Neural progenitor cell (in vitro differentiated cells): ENCODE measurements around the gene MEIS1. TPM values are rescaled to one million over a fixed set of nuclear protein-coding genes. Genes with fewer than 3 reads are reported as not detected.

Experiments
- DNase-seq: peaks from one replicate; pipeline ENCODE4 v3.0.0-alpha.2; 2016; ENCODE audit warnings: low spot score
- H2AFZ ChIP-seq: fragments of 200-600 bp; sonication (generic); replicated peaks from 2 replicates; pipeline ENCODE4 v1.6.1; 2016; ENCODE audit warnings: antibody characterized with exemption
- H3F3A ChIP-seq: fragments of 200-600 bp; sonication (generic); 2 replicates; pipeline ENCODE4 v1.6.1; 2016; ENCODE audit warnings: antibody characterized with exemption, low read depth
- H3K27ac ChIP-seq: fragments of 200-600 bp; sonication (generic); 2 replicates; pipeline ENCODE4 v1.5.1; 2016; ENCODE audit warnings: mild to moderate bottlenecking
- H3K27me3 ChIP-seq: fragments of 200-600 bp; sonication (generic); 2 replicates; pipeline ENCODE4 v1.6.1; 2016; ENCODE audit warnings: mild to moderate bottlenecking, moderate library complexity
- H3K36me3 ChIP-seq: fragments of 200-600 bp; sonication (generic); 2 replicates; pipeline ENCODE4 v1.5.1; 2016
- H3K4me1 ChIP-seq: fragments of 200-600 bp; sonication (generic); 2 replicates; pipeline ENCODE4 v1.6.1; 2016; ENCODE audit warnings: mixed run types
- H3K4me2 ChIP-seq: fragments of 200-600 bp; sonication (generic); 2 replicates; pipeline ENCODE4 v1.6.1; 2016
- H3K4me3 ChIP-seq: fragments of 200-600 bp; sonication (generic); 2 replicates; pipeline ENCODE4 v1.5.1; 2016
- H3K79me2 ChIP-seq: fragments of 200-600 bp; sonication (generic); 2 replicates; pipeline ENCODE4 v1.6.1; 2016; ENCODE audit warnings: low read depth
- H3K9ac ChIP-seq: fragments of 200-600 bp; sonication (generic); 2 replicates; pipeline ENCODE4 v1.6.1; 2016
- H3K9me3 ChIP-seq: fragments of 200-600 bp; sonication (generic); 2 replicates; pipeline ENCODE4 v1.5.1; 2016; ENCODE audit warnings: low read depth
- H4K20me1 ChIP-seq: fragments of 200-600 bp; sonication (generic); 2 replicates; pipeline ENCODE4 v1.6.1; 2016; ENCODE audit warnings: low read depth
- H3K27ac Mint-ChIP-seq: 3 replicates; pipeline ENCODE4 v1.8.0; 2021; ENCODE audit warnings: mixed read lengths
- H3K27me3 Mint-ChIP-seq: 2 replicates; pipeline ENCODE4 v1.8.0; 2022; ENCODE audit warnings: low read depth, mild to moderate bottlenecking, inconsistent platforms, moderate library complexity, mixed read lengths; ENCODE audit not compliant: insufficient read depth
- H3K36me3 Mint-ChIP-seq: 3 replicates; pipeline ENCODE4 v1.8.0; 2021; ENCODE audit warnings: mixed read lengths
- H3K4me1 Mint-ChIP-seq: 3 replicates; pipeline ENCODE4 v1.8.0; 2021; ENCODE audit warnings: mixed read lengths
- H3K4me3 Mint-ChIP-seq: 3 replicates; pipeline ENCODE4 v1.8.0; 2021; ENCODE audit warnings: mild to moderate bottlenecking, moderate library complexity, mixed read lengths
- H3K9me3 Mint-ChIP-seq: 3 replicates; pipeline ENCODE4 v1.8.0; 2020; ENCODE audit warnings: mixed read lengths
- EZH2 ChIP-seq: fragments of 200-600 bp; sonication (generic); IDR thresholded peaks from 2 replicates; pipeline ENCODE4 v1.6.1; 2017; ENCODE audit warnings: antibody characterized with exemption, mild to moderate bottlenecking, moderate library complexity
- EZH2phosphoT487 ChIP-seq: fragments of 200-600 bp; sonication (generic); IDR thresholded peaks from 2 replicates; pipeline ENCODE4 v1.6.1; 2017; ENCODE audit warnings: antibody characterized with exemption
- total RNA-seq: library from RNA; depleted of rRNA; stranded (reverse); fragments of >200 nt; gene quantifications from 2 replicates; pipeline ENCODE4 v1.2.3, GENCODE V29; 2015; ENCODE audit warnings: low replicate concordance
- TF ChIP-seq, protein P1 (sequence below): fragments of 200-600 bp; sonication (generic); IDR thresholded peaks from 2 replicates; pipeline ENCODE4 v1.5.1; 2017; ENCODE audit warnings: antibody characterized with exemption, mild to moderate bottlenecking

Gene MEIS1
- total RNA-seq, 1 donor from 2014 or later, result 14.7 TPM

DNA sequence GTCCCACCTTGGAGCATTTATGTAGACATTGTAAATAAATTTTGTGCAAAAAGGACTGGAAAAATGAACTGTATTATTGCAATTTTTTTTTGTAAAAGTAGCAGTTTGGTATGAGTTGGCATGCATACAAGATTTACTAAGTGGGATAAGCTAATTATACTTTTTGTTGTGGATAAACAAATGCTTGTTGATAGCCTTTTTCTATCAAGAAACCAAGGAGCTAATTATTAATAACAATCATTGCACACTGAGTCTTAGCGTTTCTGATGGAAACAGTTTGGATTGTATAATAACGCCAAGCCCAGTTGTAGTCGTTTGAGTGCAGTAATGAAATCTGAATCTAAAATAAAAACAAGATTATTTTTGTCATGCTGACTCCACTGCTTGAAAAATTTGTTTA, 137.5 kb downstream of the MEIS1 start:
- H3K4me1 Mint-ChIP-seq, result peaks cover 60% of the 10 kb centered on the region
- H3K27ac ChIP-seq, result no peak overlapping the region
- no peak overlapping the region for H3K4me3 ChIP-seq
- no peaks in the 10 kb centered on the region for H3K9me3 Mint-ChIP-seq
- TF ChIP-seq EZH2, result no peak
- H3K4me2 ChIP-seq, result peak overlapping the region; percentile 21
- DNase-seq, result no peak
- H4K20me1 ChIP-seq, result no peaks in the 10 kb centered on the region
- no peak overlapping the region for H3K9ac ChIP-seq
- no peaks in the 10 kb centered on the region for H3K36me3 ChIP-seq
- H2AFZ ChIP-seq, result no peak overlapping the region
- H3K27me3 ChIP-seq, result peaks cover 16% of the 10 kb centered on the region
- H3K9me3 ChIP-seq, result no peaks in the 10 kb centered on the region
- H3K4me1 ChIP-seq, result peaks cover 62% of the 10 kb centered on the region
- H3K79me2 ChIP-seq, result no peaks in the 10 kb centered on the region
- H3K27ac Mint-ChIP-seq, result no peak overlapping the region
- peaks cover 59% of the 10 kb centered on the region for H3F3A ChIP-seq
- H3K27me3 Mint-ChIP-seq, result peaks cover 14% of the 10 kb centered on the region
- no peaks in the 10 kb centered on the region for H3K36me3 Mint-ChIP-seq
- H3K4me3 Mint-ChIP-seq, result no peak overlapping the region

DNA sequence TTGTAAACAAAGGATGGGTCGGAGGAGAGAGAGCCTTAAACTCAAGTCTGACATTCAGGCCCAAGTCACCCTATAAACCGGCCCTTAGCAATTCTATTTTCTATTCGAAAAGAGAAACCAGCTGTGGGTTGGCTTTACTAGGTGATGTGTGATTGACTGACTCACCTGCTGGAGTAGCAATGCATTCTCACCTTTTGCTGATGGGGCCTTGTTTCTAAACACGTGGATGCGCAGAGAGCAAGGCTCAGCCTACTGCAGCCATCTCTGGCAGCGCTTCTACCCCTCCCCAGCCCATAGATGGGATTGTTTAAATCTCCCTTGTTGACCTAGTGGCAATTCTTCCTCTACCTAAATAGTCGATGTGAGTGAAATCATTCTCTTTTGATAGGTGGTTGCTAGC, 138.5 kb downstream of the MEIS1 start:
- H3K36me3 Mint-ChIP-seq, result no peaks in the 10 kb centered on the region
- H3K4me2 ChIP-seq, result peak overlapping the region; percentile 81
- peak overlapping the region; percentile 37 for H3K27ac Mint-ChIP-seq
- no peak overlapping the region for H3K4me3 Mint-ChIP-seq
- H3K4me1 Mint-ChIP-seq, result peaks cover 59% of the 10 kb centered on the region
- no peak overlapping the region for H3K9ac ChIP-seq
- H3K79me2 ChIP-seq, result no peaks in the 10 kb centered on the region
- H3K27me3 ChIP-seq, result peaks cover 26% of the 10 kb centered on the region
- TF ChIP-seq, protein P1, sequence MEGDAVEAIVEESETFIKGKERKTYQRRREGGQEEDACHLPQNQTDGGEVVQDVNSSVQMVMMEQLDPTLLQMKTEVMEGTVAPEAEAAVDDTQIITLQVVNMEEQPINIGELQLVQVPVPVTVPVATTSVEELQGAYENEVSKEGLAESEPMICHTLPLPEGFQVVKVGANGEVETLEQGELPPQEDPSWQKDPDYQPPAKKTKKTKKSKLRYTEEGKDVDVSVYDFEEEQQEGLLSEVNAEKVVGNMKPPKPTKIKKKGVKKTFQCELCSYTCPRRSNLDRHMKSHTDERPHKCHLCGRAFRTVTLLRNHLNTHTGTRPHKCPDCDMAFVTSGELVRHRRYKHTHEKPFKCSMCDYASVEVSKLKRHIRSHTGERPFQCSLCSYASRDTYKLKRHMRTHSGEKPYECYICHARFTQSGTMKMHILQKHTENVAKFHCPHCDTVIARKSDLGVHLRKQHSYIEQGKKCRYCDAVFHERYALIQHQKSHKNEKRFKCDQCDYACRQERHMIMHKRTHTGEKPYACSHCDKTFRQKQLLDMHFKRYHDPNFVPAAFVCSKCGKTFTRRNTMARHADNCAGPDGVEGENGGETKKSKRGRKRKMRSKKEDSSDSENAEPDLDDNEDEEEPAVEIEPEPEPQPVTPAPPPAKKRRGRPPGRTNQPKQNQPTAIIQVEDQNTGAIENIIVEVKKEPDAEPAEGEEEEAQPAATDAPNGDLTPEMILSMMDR, result no peak
- no peaks in the 10 kb centered on the region for H3K9me3 ChIP-seq
- H3K27ac ChIP-seq, result no peak overlapping the region
- peak overlapping the region; percentile 75 for H3K4me3 ChIP-seq
- H3K36me3 ChIP-seq, result no peaks in the 10 kb centered on the region
- DNase-seq, result peak; percentile 60
- no peak overlapping the region for H2AFZ ChIP-seq
- no peaks in the 10 kb centered on the region for H4K20me1 ChIP-seq
- no peaks in the 10 kb centered on the region for H3K9me3 Mint-ChIP-seq
- peaks cover 59% of the 10 kb centered on the region for H3K4me1 ChIP-seq
- peaks cover 20% of the 10 kb centered on the region for H3K27me3 Mint-ChIP-seq
- H3F3A ChIP-seq, result peaks cover 58% of the 10 kb centered on the region

DNA sequence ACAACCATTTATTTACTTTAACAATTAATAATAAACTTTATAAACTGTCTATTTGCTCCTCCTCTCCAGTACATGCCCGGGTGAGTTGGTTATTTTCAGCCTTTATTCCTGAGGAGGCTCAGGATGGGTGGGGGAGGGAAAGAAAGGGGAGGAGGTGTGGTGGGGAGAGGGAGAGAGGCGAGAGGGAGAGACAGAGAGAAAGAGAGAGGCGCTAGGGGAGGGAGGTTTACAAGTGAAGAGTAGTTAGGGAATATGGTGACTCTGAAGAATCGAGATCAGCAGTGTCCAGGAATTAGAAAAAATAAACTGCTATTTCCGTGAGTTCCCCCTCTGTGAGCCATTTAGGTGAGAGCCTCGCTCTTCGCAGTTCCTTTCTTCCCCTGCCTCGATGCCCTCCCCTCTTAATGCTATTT, 138.9 kb downstream of the MEIS1 start:
- H4K20me1 ChIP-seq, result peaks cover 3% of the 10 kb centered on the region
- no peak overlapping the region for H2AFZ ChIP-seq
- Mint-ChIP-seq H3K27ac (peak overlapping the region; percentile 91), H3K4me3 (peak overlapping the region; percentile 81), H3K36me3 (no peaks in the 10 kb centered on the region), H3K4me1 (peaks cover 59% of the 10 kb centered on the region), H3K9me3 (no peaks in the 10 kb centered on the region), H3K27me3 (peaks cover 24% of the 10 kb centered on the region)
- H3K9ac ChIP-seq, result no peak overlapping the region
- no peaks in the 10 kb centered on the region for H3K36me3 ChIP-seq
- peaks cover 59% of the 10 kb centered on the region for H3K4me1 ChIP-seq
- H3K27ac ChIP-seq, result no peak overlapping the region
- TF ChIP-seq, protein P1, result no peak
- TF ChIP-seq EZH2, result no peak
- no peak for TF ChIP-seq EZH2phosphoT487
- peak overlapping the region; percentile 75 for H3K4me3 ChIP-seq
- H3K4me2 ChIP-seq, result peak overlapping the region; percentile 81
- H3K27me3 ChIP-seq, result peaks cover 30% of the 10 kb centered on the region
- no peaks in the 10 kb centered on the region for H3K9me3 ChIP-seq
- peak; percentile 74 for DNase-seq
- no peaks in the 10 kb centered on the region for H3K79me2 ChIP-seq
- H3F3A ChIP-seq, result peaks cover 57% of the 10 kb centered on the region

DNA sequence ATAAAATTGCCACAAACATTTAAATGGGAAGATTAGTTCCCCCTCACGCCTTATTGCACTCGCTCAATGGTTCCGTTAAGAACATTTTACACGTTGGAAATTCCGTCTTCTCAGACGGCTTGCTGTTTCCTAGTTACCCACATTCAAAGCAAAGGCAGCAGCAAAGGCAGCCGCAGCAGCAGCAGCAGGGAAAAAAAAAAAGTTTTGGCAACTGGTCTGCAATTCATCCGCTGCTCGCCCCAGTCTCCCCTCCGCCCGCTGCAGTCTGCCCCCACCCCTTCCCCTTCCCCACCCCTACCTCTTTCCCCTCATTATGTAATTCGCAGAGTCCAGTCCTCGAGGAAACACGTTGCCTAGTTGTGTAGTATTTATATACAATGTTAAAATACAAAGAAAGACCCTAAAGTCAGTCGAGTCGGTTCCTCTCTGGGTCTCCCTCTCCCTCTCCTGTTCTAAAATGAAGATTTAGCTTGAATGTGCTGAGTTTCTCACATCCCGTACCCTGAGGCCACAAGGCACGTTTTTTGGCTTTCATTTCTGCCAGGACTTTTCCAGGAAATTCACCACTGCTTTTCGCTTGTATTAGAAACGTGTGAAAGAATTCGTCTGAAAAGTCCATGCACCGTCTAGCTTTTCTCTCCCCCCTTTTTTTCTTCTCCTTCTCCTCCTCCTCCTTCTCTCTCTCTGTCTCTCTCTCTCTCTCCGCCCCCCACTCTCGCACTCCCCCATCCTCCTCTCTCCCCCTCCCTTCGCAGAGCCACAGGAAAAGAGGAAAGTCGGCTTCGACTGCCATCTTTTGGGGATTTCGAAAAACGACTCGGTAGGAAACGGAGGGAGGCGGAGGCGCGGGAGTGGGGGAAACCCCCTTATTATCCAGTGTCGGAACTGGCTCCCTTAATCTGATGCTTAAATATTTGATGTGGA, 140.0 kb downstream of the MEIS1 start:
- H3K27ac ChIP-seq, result peak overlapping the region; percentile 83
- peaks cover 10% of the 10 kb centered on the region for H4K20me1 ChIP-seq
- peaks cover 47% of the 10 kb centered on the region for H3F3A ChIP-seq
- peaks cover 32% of the 10 kb centered on the region for H3K27me3 Mint-ChIP-seq
- peak; percentile 94 for DNase-seq
- H3K9me3 ChIP-seq, result no peaks in the 10 kb centered on the region
- no peaks in the 10 kb centered on the region for H3K36me3 Mint-ChIP-seq
- no peak overlapping the region for H3K9ac ChIP-seq
- peak overlapping the region; percentile 82 for H2AFZ ChIP-seq
- peak overlapping the region; percentile 95 for H3K27ac Mint-ChIP-seq
- no peaks in the 10 kb centered on the region for H3K9me3 Mint-ChIP-seq
- H3K4me1 Mint-ChIP-seq, result peaks cover 56% of the 10 kb centered on the region
- no peak for TF ChIP-seq EZH2
- TF ChIP-seq, protein P1, result peak; percentile 69
- H3K36me3 ChIP-seq, result no peaks in the 10 kb centered on the region
- no peaks in the 10 kb centered on the region for H3K79me2 ChIP-seq
- H3K4me1 ChIP-seq, result peaks cover 53% of the 10 kb centered on the region
- peak overlapping the region; percentile 75 for H3K4me3 ChIP-seq
- peaks cover 42% of the 10 kb centered on the region for H3K27me3 ChIP-seq
- H3K4me2 ChIP-seq, result peak overlapping the region; percentile 81
- peak overlapping the region; percentile 91 for H3K4me3 Mint-ChIP-seq
